Activated CD8-positive, alpha-beta memory T cell treated with anti-CD3 and anti-CD28 coated beads, Interleukin-2, amount 50 U/mL, for 48 hours (primary cell): ENCODE results near the gene MAPK6.
"Not testable (repeated sequence)": the region's sequence is repeated elsewhere in the genome, so short reads cannot be mapped to it uniquely, and the experiment has no call there.

Source experiments
- DNase-seq: peaks from one replicate; pipeline ENCODE4 v3.0.0-alpha.2; 2020

MAPK6 gene

DNA sequence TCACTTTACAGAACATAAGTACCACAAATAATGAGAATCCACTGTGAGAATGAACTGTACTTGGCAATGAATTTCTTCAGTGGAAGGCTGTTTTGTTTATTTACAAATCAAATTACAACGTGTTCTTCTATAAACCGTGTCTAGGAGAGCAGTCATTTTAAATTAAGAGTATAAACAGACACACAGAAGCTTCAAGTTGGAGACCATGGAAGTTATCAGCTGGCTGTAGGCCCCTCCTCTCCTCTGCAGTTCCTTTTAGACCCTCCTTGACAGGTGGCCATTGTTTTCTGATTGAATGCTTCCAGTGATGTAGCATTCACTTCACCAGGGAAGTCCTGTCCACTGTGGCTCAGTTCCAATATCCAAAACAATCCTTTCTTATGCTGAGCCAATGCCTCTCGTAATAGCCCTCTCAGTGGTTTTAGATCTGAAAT, 7.3 kb upstream of the MAPK6 start:
- peak; percentile 26 for DNase-seq

DNA sequence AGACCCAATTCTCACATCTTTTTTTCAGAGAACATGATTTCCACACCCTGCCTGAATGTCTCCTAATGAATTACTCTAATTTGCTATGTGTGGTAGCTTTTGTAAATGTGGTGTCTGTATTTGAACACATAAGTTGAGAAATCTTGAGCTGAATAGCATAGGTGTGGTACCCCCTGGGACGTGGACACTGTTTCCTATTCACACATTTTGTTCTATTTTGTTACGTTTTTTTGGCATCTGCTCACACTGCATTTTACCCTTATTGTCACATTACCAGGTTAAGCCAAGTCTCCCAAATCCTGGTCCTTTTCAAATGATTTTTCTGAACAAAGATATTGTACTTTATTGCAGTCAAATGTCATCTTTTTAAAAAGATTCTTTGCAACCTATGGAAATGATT, 6.8 kb upstream of the MAPK6 start:
- no peak for DNase-seq

DNA sequence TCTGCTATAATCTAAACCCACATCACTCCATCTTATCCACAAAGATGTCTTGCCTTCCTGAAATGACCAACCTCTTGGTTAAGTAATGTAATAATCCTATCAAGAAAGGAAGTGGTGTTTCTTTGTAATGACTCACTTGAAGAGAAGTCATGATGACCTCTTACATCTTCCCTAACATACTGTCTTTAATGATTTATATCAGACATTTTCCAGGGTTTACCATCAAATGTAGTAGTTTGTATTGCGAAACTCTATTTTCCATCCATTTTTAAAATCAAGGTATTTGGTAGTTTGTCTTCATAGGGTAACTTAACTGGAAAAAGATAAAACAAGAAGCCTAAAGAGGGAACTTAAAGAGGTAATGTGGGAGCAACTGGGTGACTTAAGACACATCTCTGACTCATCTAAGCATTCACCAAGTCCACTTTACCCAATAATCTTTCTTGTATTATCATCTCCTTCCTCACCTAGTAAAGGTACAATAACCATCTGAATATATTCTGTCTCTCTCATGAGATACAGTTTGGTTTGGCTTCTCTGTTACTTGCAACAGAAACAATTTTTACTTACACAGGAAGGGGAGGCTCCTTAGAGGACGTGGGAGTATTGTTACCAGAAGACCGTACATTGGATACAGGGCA, 5.7 kb upstream of the MAPK6 start:
- DNase-seq: no peak

DNA sequence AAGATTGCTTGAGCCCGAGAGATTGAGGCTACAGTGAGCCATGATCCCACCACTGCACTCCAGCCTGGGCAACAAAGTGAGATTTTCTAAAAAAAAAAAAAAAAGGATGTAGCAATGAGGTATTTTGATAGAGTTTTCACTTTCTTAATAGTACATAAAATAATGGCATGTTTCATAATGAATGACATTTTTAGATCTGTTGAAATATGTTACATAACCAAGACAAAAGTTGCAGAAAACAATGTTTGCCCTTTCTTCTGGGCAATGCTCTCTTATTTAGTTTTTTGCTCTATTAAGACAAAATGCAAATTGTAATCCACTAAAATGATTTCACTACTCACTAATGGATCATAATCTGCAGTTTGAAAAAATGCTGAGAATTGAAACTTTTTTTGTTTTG, 4.4 kb upstream of the MAPK6 start:
- DNase-seq: no peak

DNA sequence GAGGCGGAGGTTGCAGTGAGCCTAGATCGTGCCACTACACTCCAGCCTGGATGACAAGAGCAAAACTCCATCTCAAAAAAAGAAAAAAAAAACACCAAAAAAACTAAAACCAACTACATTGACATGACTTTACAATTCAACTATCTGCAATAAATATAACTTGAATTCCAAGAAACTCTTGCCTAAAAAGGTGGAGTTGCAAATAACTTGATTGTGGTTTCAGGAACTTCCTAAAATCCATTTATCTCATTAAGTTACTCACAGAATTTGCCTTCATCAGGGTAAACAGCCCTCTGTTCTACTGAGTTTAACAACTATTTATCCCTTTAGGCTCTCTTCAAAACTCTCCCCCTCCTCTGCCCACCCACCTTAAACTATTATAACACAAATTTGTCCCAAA, 2.7 kb upstream of the MAPK6 start:
- no peak for DNase-seq

DNA sequence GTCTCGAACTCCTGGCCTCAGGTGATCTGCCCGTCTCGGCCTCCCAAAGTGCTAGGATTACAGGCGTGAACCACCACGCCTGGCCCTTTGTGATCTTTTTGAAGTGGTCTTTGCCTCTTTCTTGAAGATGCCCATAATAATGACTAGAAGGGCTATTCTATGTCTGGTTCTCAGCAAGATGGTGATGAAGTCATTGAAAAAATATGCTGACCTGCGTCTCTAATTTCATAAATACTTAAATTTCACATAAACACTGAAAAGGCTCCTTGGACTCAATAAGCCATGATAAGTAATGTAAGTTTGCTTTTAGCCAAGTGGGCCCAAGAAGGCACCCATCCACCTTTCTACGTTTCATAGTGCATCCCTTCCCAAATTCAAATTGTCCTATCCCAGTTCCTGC, 775 bp upstream of the MAPK6 start:
- no peak for DNase-seq

DNA sequence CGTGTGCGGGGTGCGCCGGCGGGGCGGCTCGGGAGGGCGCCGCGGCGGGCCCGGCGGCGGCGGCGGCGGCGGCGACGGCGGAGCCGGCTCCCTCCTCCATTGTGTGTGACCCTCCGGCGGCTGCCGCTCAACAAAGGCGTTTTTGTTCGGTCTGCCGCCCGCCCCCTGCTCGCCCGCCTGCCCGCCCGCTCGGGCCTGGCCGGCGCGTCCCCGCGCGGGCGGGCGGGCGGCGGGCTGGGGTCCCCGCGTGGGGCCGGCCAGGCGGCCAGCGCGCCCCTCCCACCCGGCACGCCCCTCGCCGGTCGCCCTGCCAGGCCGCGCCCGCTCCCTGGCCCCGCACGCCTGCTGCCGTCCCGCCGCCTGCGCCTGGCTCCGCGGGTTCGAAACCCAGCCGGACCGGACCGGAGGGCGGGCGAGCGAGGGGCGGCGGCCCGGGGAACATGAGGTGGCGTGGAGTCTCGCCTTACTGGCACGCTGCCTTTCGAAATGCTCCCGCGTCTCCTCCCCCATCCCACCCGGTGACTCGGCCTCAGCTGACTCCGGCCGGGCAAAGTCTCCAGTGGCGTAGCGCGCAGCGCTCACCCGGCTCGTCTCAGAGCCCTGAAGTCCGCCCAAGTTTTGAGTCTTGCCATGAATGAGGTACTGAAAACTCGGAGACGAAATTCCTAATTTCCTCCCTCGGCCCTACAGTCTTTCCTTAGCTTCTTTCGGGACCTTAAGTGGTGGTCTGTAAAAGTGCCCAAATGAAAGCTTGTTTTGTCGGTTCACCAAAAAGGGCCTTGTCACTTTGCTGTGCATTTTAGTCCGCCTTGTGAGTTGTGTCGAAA, 588 bp downstream of the MAPK6 start:
- DNase-seq: peak; percentile 85

DNA sequence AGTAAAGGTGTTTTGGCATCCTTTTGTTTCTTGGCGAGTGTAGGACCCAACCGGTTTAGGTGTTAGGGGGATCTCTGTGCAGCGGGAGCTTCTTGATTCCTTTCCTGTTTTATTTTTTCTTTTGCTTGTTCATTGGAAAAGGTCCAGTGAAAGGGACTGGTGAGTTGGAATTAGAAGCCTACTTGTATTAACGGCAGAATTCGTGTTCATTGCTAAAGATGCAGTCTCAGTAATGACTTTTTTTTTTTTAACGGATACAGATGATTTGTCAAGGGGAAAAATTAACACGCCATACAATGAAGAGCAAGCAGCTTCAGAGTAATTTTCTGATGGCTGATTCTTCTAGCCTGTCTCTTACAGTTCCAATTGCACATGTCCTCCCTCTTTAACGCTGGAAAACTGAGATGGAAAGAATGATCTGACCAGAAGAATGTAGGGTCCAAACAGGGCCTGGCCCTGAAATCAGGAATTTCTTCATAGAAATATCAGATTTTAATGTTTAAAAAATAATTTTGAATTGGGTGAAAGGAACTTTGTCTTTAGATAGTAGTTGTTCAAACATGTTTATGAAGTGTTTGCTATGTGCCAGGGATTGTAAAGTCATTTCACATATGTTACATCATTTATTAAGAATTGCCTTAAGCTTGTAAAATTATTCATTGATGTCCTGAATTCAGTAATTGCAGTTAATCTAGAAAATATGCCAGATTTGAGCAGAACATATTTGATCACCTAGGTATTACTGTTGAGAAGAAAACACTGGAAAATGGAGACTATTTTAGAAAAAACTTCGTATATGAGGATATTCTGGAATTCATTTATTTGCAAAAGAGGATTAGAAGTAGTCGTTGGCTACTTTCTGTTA, 1.4 kb downstream of the MAPK6 start:
- DNase-seq: no peak

DNA sequence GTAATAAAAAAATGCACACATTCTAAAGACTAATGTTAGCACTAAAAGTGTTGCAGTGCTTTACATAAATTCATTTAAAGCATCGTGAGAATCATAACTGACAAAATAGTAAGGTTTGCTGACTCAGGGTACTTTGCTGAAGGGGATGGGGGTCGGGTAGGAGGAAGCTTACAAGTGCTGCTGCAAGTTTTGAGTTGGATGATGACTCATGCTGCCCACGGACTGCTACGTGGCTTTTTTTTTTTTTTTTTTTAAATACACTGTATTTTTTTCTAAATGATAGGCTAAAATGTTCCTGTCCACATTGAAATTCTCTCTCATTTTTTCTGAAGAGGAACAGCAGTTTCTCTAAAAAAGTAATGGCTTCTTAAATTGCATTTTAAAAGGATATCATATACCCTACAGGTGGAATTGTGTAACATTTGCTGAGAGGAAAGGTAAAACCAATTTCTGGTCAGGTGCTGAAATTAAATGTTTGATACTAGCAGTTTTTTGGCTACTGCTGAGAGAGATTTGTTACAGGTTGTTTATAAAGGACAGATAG, 2.2 kb downstream of the MAPK6 start:
- DNase-seq: peak; percentile 63

DNA sequence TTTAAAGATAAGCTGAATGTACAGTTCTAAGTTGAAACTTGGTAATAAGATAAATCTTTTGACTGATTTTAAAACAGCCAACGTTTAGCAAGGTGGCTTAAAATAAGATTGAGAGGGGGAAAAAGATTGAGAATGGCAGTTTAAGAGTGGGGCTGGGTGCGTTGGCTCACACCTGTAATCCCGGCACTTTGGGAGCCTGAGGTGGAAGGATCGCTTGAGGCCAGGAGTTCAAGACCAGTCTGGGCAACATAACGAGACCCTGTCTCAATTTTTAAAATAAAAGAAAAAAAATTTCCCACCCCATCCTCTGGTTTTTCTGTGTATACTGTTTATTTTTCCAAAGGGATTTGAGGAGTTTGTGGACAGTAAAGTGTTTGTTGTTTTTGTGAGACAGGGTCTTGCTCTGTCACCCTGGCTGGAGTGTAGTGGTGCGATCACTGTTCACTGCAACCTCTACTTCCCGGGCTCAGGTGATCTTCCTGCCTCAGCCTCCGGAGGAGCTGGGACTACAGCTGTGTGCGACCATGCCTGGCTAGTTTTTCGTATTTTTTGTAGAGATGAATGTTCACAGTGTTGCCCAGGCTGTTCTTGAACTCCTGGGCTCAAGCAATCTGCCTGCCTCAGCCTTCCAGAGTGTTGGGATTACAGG, 3.0 kb downstream of the MAPK6 start:
- DNase-seq: peak; percentile 42

DNA sequence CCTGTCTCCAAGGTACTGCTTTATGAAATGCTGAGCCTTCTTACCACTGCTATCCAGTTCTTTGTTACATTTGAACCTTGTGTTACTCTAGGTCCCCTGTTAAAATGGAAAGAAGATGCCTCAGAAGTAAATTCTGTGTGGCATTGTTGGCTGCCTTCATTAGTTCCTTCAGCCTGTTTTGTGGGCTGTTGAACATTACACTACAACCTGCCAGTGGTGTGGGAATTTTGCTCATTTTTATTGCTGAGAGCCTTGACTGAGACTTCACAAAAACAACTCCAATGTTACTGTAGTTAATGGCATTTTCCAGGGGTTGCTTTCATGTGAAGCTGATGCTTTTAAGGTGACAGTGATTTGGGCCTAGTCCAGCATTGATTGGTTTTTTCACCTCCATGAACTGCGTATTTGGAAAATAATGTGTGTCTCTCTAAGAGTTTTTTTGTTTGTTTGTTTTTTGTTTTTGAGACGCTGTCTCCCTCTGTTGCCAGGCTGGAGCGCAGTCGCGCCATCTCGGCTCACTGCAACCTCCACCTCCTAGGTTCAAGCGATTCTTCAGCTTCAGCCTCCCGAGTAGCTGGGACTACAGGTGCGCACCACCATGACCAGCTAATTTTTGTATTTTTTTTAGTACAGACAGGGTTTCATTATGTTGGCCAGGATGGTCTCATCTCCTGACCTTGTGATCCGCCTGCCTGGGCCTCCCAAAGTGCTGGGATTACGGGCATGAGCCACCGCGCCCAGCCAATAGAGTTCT, 4.3 kb downstream of the MAPK6 start:
- no peak for DNase-seq

DNA sequence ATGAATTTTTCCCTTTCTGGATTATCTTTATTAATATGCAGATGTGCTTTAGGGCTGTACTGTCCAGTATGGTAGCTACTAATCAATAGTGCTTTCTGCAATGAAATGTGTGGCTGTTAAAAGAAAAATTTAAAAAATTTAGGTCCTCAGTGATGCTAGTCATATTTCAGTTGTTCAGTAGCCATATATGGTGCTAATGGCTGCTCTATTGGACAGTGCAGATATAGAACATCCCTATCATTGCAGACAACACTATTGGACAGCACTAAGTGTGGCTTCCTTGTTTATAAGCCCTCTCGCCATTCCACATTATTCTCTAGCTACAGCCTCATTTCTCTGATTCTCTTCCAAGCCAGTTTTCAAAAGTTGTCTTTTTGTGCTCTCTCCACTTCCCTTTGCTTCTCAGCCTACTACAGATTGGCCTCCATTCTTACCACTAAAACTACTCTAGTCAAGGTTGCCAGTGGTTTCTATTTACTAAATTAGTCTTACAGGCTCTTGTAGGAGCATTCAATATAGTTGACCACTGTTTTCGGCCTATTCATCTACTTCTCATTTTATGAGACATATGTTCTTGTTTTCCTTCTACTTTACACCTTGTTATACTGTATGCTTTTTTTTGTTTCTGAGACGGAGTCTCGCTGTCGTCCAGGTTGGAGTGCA, 9.5 kb downstream of the MAPK6 start:
- no peak for DNase-seq

DNA sequence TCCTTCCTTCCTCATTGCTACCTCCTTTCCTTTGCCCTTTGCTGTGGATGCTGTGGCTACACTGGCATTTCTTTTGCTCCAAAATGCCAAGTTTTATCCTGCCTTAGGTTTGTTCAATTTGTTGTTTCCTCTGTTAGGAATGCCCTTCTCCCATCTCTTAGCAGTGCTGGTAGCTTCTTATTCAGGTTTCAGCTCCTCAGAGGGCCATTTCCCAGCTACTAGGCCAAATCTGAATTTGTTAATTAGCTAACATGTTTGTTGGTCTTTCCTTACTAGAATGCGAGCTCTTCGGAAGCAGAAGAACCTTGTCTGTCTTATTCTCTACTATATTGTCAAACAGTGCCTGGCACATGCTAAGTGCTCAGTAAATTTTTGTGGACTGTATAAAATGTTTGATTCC, 11.0 kb downstream of the MAPK6 start:
- DNase-seq: no peak

DNA sequence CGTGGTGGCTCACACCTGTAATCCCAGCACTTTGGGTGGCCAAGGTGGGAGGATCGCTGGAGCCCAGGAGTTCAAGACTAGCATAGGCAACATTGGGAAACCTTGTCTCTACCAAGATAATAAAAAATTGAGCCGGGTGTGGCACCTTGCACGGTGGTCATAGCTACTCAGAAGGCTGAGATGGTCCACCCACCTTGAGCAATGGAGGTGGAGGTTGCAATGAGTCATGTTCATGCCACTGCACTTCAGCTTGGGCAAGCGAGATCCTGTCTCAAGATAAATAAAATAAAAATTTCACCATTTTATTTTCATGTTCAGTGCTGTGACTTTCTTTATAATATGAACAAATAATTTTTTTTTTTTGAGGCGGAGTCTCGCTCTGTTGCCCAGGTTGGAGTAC, 12.5 kb downstream of the MAPK6 start:
- no peak for DNase-seq

DNA sequence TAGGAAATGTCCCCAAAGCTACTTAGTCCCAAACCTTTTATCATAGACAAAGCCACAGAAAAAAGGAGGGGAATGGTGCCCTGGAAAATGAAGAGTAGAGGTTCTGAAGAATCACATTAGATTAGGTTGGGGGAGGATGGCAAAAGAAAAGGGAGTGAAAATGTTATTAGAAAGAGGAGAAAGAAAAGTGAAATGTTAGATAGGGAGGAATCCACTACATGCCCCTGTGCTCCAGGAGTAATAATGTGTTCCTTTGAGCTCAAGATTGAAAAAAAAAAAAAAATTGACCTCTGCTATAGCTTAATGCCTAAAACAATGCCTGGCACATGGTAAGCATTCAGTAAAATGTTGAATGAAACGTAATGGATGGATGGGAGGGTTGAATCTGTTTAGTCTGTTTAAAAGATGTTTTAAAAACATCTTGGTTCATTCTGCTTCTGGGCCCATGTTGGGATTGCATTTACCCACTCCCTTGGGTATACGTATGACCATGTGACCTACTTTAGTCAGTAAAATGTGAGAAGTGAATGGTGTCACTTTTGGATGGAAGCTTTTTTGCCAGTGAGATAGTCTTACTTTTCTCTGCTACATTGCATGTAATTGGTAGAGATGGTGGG, 19.0 kb downstream of the MAPK6 start:
- DNase-seq: no peak

DNA sequence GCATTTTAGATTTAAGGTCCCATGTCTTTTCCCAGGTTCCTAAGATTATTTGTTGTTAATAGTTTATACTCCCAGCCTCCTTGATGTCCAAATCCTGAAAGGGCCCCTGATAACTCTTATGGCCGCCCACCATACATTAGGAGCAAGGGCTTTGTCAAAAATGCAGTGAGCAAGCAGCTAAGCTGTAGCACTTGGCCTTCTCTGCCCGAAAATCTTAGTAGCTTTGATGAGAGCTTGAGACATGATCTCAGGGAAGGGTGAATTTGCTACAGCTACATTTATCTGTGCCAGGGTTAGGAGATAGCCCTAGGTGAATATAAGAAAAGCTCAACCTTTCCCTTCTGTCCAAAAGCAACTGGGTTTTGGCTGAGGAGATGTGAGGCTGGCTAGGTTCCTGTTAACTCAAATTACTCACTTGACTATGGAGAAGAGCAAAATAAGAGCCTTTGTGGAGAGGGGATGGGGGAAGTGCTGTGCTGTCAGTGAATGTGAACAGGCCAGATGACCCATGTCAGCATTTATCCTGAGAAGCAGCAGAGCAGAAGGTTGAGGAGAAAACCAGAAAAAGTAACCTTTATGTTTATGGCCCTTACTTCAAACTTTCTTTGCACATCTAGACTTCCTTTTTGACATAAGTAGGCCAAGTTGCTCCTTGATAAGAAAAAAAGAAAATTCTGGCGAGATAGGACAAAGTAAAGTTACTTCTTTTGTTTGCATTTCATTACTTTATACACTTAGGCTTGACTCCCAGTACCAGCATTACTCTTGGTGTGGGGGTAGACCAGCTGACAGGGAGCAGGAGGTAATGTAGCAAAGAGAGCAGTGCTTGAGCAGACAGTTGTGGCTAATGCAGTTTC, 21.1 kb downstream of the MAPK6 start:
- DNase-seq: no peak

DNA sequence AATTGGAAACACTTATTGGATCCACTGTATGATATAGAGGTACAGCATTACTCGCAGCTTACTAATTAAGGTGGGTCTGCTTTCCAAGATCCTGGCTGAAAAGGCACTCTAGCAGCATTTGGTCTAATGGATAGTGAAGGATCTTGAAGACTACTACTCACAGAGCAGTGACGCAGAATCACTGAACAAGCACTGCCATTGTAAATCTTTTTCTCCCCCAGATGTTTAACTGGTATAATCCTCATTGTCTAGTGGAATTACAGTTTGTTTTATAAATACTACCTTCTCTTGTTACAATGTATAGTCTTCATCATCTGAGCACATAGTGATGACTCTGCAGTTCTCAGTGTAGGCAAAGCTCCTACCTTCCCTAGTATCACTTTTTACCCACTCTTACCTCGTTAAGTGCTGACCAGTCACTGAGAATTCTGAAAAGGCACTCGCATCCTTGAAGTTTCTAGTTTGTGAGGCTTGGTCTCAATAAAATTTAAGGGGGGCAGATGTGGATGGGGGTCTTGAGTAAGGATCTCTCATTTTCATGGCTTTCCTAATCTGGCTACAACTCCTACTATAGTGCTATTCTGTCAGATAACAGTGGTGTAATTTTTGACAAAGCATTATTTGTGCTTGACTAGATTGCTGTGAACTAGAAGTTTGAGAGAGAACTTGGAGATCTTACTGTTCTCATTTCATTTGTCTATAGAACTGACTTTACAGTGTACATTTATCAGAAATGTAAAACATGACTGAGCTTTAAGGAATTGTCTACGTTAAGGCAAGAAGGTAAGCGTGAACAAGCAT, 23.2 kb downstream of the MAPK6 start:
- no peak for DNase-seq

DNA sequence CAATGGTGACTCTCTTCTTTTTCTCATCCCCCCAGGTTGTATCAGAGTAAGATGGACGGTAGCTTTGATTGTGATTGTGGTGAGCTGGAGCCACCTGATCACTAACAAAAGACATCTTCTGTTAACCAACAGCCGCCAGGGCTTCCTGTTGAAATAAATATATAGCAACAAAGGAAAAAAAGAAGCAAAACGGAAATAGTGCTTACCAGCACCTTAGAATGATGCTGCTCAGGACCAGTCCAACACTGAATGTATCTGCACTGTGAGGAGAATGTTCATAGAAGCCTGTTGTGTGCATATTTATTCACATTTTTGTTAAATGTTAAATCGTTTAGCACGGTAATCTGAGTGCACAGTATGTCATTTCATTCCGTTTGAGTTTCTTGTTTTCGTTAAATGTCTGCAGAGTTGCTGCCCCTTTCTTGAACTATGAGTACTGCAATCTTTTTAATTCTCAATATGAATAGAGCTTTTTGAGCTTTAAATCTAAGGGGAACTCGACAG, 26.8 kb downstream of the MAPK6 start:
- DNase-seq: not testable (repeated sequence)

DNA sequence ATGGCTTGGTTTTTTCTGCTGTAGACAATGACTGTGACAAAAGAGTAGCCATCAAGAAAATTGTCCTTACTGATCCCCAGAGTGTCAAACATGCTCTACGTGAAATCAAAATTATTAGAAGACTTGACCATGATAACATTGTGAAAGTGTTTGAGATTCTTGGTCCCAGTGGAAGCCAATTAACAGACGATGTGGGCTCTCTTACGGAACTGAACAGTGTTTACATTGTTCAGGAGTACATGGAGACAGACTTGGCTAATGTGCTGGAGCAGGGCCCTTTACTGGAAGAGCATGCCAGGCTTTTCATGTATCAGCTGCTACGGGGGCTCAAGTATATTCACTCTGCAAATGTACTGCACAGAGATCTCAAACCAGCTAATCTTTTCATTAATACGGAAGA, 27.5 kb downstream of the MAPK6 start:
- DNase-seq: not testable (repeated sequence)
